Urothelium cell line (cell line): Measurements from ENCODE around the gene PCYT1A.

Experiments used
- DNase-seq: peaks from one replicate; pipeline ENCODE4 v3.0.0; 2011; ENCODE audit warnings: low spot score, mixed read lengths
- FAIRE-seq: peaks from 2 replicates; lab custom pipeline; 2011; peaks lifted over from hg19 to GRCh38; lab: Jason Lieb, UNC

Gene PCYT1A

GRCh38 chr3:196240424-196240823 is 47.1 kb downstream of the PCYT1A start:
- FAIRE-seq: no peak
- no peak for DNase-seq

GRCh38 chr3:196238612-196239560 is 48.6 kb downstream of the PCYT1A start:
- FAIRE-seq (no peak), DNase-seq (no peak)

- DNase-seq (no peak), FAIRE-seq (no peak)
Observed at GRCh38 chr3:196237203-196237602, 50.3 kb downstream of the PCYT1A start.

GRCh38 chr3:196236223-196236622 is 51.3 kb downstream of the PCYT1A start:
- FAIRE-seq: no peak
- DNase-seq: no peak

GRCh38 chr3:196235452-196236122 is 51.9 kb downstream of the PCYT1A start:
- FAIRE-seq (no peak), DNase-seq (no peak)

- FAIRE-seq (no peak), DNase-seq (no peak)
Observed at GRCh38 chr3:196232882-196233251, 54.7 kb downstream of the PCYT1A start.

GRCh38 chr3:196232154-196232881 is 55.2 kb downstream of the PCYT1A start:
- FAIRE-seq: no peak
- DNase-seq: no peak

- no peak for DNase-seq
- FAIRE-seq: no peak
Observed at GRCh38 chr3:196227629-196228493, 59.7 kb downstream of the PCYT1A start.

GRCh38 chr3:196227121-196227561 is 60.4 kb downstream of the PCYT1A start:
- FAIRE-seq: no peak
- DNase-seq: no peak

- FAIRE-seq: no peak
- DNase-seq: no peak
Observed at GRCh38 chr3:196225763-196226364, 61.7 kb downstream of the PCYT1A start.

GRCh38 chr3:196225086-196225485 is 62.4 kb downstream of the PCYT1A start:
- FAIRE-seq: no peak
- no peak for DNase-seq

- DNase-seq (no peak), FAIRE-seq (no peak)
Observed at GRCh38 chr3:196222876-196223595, 64.5 kb downstream of the PCYT1A start.

- DNase-seq: no peak
- FAIRE-seq: no peak
Observed at GRCh38 chr3:196220991-196221390, 66.5 kb downstream of the PCYT1A start.

GRCh38 chr3:196220587-196220986 is 66.9 kb downstream of the PCYT1A start:
- no peak for DNase-seq
- FAIRE-seq: no peak

GRCh38 chr3:196219970-196220311 is 67.6 kb downstream of the PCYT1A start:
- DNase-seq (no peak), FAIRE-seq (no peak)

GRCh38 chr3:196219194-196219969 is 68.1 kb downstream of the PCYT1A start:
- DNase-seq (peak; percentile 27), FAIRE-seq (no peak)

- FAIRE-seq (no peak), DNase-seq (no peak)
Observed at GRCh38 chr3:196218155-196218712, 69.3 kb downstream of the PCYT1A start.
